T-helper 17 cell (primary cell): ENCODE data around the gene PDE6B. TPM values are rescaled to one million over a fixed set of nuclear protein-coding genes. Genes with fewer than 3 reads are reported as not detected.

Source experiments
- ATAC-seq: fragments of 150-1000 bp; cut with Tn5 transposase; 2 replicates; pipeline ENCODE4 v1.10.0; 2021; ENCODE audit warnings: mild to moderate bottlenecking, moderate library complexity
- DNase-seq, 3 donors: peaks; one replicate each; pipeline versions ENCODE4 v3.0.0 to v3.0.0-alpha.2; 2020 to 2021
- H3K9me3 ChIP-seq: one replicate; pipeline ENCODE4 v1.7.0; 2013; ENCODE audit warnings: low read length, mild to moderate bottlenecking; ENCODE audit not compliant: control insufficient read depth, poor library complexity, severe bottlenecking
- H3K27ac Mint-ChIP-seq: one replicate; pipeline ENCODE4 v1.8.0; 2022; ENCODE audit warnings: mild to moderate bottlenecking, moderate library complexity, mixed read lengths
- H3K27me3 Mint-ChIP-seq: one replicate; pipeline ENCODE4 v1.8.0; 2022; ENCODE audit warnings: mixed read lengths
- H3K36me3 Mint-ChIP-seq: one replicate; pipeline ENCODE4 v1.8.0; 2022; ENCODE audit warnings: low read depth, mixed read lengths
- H3K4me1 Mint-ChIP-seq: one replicate; pipeline ENCODE4 v1.8.0; 2022; ENCODE audit warnings: mild to moderate bottlenecking, mixed read lengths
- H3K4me3 Mint-ChIP-seq: one replicate; pipeline ENCODE4 v1.8.0; 2022; ENCODE audit warnings: mild to moderate bottlenecking, moderate library complexity, mixed read lengths
- total RNA-seq, 4 donors: library from RNA in 2 of 4; stranded (reverse) in 2 of 4; gene quantifications; one replicate each; pipeline ENCODE4 v1.2.3 and lab custom pipeline; 2022 to 2026

Gene PDE6B
- total RNA-seq, 2 donors from 2014 or later, result 10.2 to 11.5 TPM

GRCh38 chr4:708631-708933 is 83.2 kb downstream of the PDE6B start:
- H3K36me3 Mint-ChIP-seq, result no peaks in the 10 kb centered on the region
- peak overlapping the region; percentile 45 for H3K4me3 Mint-ChIP-seq
- no peaks in the 10 kb centered on the region for H3K27me3 Mint-ChIP-seq
- ATAC-seq (no peak), DNase-seq (no peak)
- H3K9me3 ChIP-seq, result no peaks in the 10 kb centered on the region
- H3K4me1 Mint-ChIP-seq, result peaks cover 22% of the 10 kb centered on the region
- H3K27ac Mint-ChIP-seq, result no peak overlapping the region

- H3K4me1 Mint-ChIP-seq, result peaks cover 23% of the 10 kb centered on the region
- H3K9me3 ChIP-seq, result no peaks in the 10 kb centered on the region
- peak overlapping the region; percentile 21 for H3K27ac Mint-ChIP-seq
- H3K36me3 Mint-ChIP-seq, result no peaks in the 10 kb centered on the region
- no peak for ATAC-seq
- DNase-seq, result no peak
- H3K4me3 Mint-ChIP-seq, result no peak overlapping the region
- H3K27me3 Mint-ChIP-seq, result no peaks in the 10 kb centered on the region
Measured at GRCh38 chr4:709348-709747, 84.0 kb downstream of the PDE6B start.

- H3K27ac Mint-ChIP-seq, result peak overlapping the region; percentile 21
- H3K27me3 Mint-ChIP-seq, result no peaks in the 10 kb centered on the region
- no peaks in the 10 kb centered on the region for H3K36me3 Mint-ChIP-seq
- H3K9me3 ChIP-seq, result no peaks in the 10 kb centered on the region
- peaks cover 26% of the 10 kb centered on the region for H3K4me1 Mint-ChIP-seq
- ATAC-seq (no peak), DNase-seq (no peak)
- H3K4me3 Mint-ChIP-seq, result no peak overlapping the region
Measured at GRCh38 chr4:710116-710515, 84.7 kb downstream of the PDE6B start.

- Mint-ChIP-seq H3K4me3 (no peak overlapping the region), H3K4me1 (peaks cover 24% of the 10 kb centered on the region)
- no peak for ATAC-seq
Measured at GRCh38 chr4:710916-711315, 85.5 kb downstream of the PDE6B start.

GRCh38 chr4:712093-712492 is 86.7 kb downstream of the PDE6B start:
- no peak for ATAC-seq

More at GRCh38 chr4:710916-711315, 85.5 kb downstream of the PDE6B start:
- H3K36me3 Mint-ChIP-seq, result no peaks in the 10 kb centered on the region
- no peaks in the 10 kb centered on the region for H3K27me3 Mint-ChIP-seq
- H3K9me3 ChIP-seq, result no peaks in the 10 kb centered on the region
- DNase-seq, result no peak
- no peak overlapping the region for H3K27ac Mint-ChIP-seq

GRCh38 chr4:712916-713632 is 87.7 kb downstream of the PDE6B start:
- Mint-ChIP-seq H3K36me3 (no peaks in the 10 kb centered on the region), H3K4me3 (no peak overlapping the region), H3K27me3 (no peaks in the 10 kb centered on the region), H3K4me1 (peaks cover 28% of the 10 kb centered on the region), H3K27ac (peak overlapping the region; percentile 47)
- DNase-seq (no peak), ATAC-seq (no peak)
- H3K9me3 ChIP-seq, result no peaks in the 10 kb centered on the region

More at GRCh38 chr4:712093-712492, 86.7 kb downstream of the PDE6B start:
- Mint-ChIP-seq H3K27ac (peak overlapping the region; percentile 47), H3K36me3 (no peaks in the 10 kb centered on the region), H3K27me3 (no peaks in the 10 kb centered on the region), H3K4me3 (no peak overlapping the region), H3K4me1 (peaks cover 22% of the 10 kb centered on the region)
- no peak for DNase-seq
- H3K9me3 ChIP-seq, result no peaks in the 10 kb centered on the region

- H3K4me1 Mint-ChIP-seq, result peaks cover 22% of the 10 kb centered on the region
Measured at GRCh38 chr4:714087-714486, 88.7 kb downstream of the PDE6B start.

GRCh38 chr4:717601-718320 is 92.4 kb downstream of the PDE6B start:
- DNase-seq (no peak), ATAC-seq (no peak)
- no peaks in the 10 kb centered on the region for H3K9me3 ChIP-seq
- no peak overlapping the region for H3K27ac Mint-ChIP-seq
- no peaks in the 10 kb centered on the region for H3K27me3 Mint-ChIP-seq
- no peak overlapping the region for H3K4me3 Mint-ChIP-seq
- peaks cover 15% of the 10 kb centered on the region for H3K4me1 Mint-ChIP-seq
- H3K36me3 Mint-ChIP-seq, result no peaks in the 10 kb centered on the region

More at GRCh38 chr4:714087-714486, 88.7 kb downstream of the PDE6B start:
- H3K27ac Mint-ChIP-seq, result peak overlapping the region; percentile 61
- H3K4me3 Mint-ChIP-seq, result no peak overlapping the region
- no peaks in the 10 kb centered on the region for H3K36me3 Mint-ChIP-seq
- ATAC-seq, result no peak
- no peaks in the 10 kb centered on the region for H3K9me3 ChIP-seq
- no peak for DNase-seq
- no peaks in the 10 kb centered on the region for H3K27me3 Mint-ChIP-seq

GRCh38 chr4:718460-718859 is 93.1 kb downstream of the PDE6B start:
- Mint-ChIP-seq H3K27me3 (no peaks in the 10 kb centered on the region), H3K27ac (no peak overlapping the region), H3K4me1 (peaks cover 16% of the 10 kb centered on the region), H3K4me3 (no peak overlapping the region), H3K36me3 (no peaks in the 10 kb centered on the region)
- DNase-seq (no peak), ATAC-seq (no peak)
- no peaks in the 10 kb centered on the region for H3K9me3 ChIP-seq

Other genes starting within 250 kb of the PDE6B start
- 10 to 100 TPM; 26.3 to 38.9 TPM for gene ZNF721, start 126.4 kb upstream of the PDE6B start, total RNA-seq
- gene PIGG, start 126.4 kb upstream of the PDE6B start, total RNA-seq, result 10 to 100 TPM; 68.1 to 69.8 TPM
- gene TMEM271, start 49.3 kb upstream of the PDE6B start, total RNA-seq, result not detected
- gene ATP5ME, start 48.7 kb downstream of the PDE6B start, total RNA-seq, result 100 to 1,000 TPM in 1 of 2 donors, 10 to 100 TPM in 1; 98.4 to 120 TPM
- gene MYL5, start 49.0 kb downstream of the PDE6B start, total RNA-seq, result 10 to 100 TPM; 20.3 to 22.9 TPM
- 1 to 10 TPM; 1.1 to 2.7 TPM for gene SLC49A3, start 63.6 kb downstream of the PDE6B start, total RNA-seq
- gene PCGF3, start 80.3 kb downstream of the PDE6B start, total RNA-seq, result 10 to 100 TPM; 31.3 to 38.0 TPM
- 1 to 10 TPM; 3.1 to 3.7 TPM for gene CPLX1, start 200.6 kb downstream of the PDE6B start, total RNA-seq